Measurements from ENCODE around the gene TMEM187.

DNA sequence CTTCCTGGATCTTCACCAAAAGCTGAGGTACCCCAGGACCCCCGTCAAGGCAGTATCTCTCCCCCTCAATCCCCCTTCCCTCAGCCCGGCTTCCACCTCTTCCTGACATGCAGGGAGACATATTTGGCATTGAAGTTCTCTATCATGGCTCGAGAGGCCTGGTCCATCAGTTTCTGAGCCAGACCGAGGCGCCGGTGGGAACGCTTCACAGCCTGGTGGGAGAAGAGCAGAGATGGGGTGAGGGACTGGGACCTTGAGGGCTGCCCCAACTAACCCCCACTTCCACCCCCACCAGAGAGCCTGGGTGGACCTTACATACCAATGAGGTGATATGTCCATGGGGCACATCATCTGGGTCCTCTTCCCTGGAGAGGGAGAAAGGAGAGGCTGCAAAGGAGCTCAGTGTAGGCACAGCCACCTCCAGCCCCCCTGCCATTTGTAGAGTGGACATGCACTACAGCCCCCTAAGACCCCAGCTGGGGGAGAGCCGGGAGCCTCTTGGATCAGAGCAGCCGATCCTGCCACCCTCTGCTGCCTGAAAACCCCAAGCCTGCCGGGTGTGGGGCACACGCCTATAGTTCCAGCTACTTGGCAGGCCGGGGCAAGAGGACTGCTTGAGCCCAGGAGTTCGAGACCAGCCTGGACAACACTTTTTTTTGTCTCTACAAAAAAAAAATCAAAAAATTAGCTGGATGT lies 40.2 kb upstream of the TMEM187 start:
- TF ChIP-seq ESRRA (IDR thresholded peaks at IDR 0.05; ENCODE audit: low read length) (no peak), ELK1 (IDR thresholded peaks at IDR 0.05; ENCODE audit: low read depth, low read length) (no peak), CEBPB (IDR thresholded peaks at IDR 0.05; ENCODE audit: borderline replicate concordance in 1 of 2, low read depth in 2 of 2, low read length in 2 of 2) (no peak), YBX1 (IDR thresholded peaks at IDR 0.05) (no peak), FOS (IDR thresholded peaks at IDR 0.05; ENCODE audit: borderline replicate concordance, extremely low read depth, insufficient read length) (no peak)
- TF ChIP-seq, protein P1, sequence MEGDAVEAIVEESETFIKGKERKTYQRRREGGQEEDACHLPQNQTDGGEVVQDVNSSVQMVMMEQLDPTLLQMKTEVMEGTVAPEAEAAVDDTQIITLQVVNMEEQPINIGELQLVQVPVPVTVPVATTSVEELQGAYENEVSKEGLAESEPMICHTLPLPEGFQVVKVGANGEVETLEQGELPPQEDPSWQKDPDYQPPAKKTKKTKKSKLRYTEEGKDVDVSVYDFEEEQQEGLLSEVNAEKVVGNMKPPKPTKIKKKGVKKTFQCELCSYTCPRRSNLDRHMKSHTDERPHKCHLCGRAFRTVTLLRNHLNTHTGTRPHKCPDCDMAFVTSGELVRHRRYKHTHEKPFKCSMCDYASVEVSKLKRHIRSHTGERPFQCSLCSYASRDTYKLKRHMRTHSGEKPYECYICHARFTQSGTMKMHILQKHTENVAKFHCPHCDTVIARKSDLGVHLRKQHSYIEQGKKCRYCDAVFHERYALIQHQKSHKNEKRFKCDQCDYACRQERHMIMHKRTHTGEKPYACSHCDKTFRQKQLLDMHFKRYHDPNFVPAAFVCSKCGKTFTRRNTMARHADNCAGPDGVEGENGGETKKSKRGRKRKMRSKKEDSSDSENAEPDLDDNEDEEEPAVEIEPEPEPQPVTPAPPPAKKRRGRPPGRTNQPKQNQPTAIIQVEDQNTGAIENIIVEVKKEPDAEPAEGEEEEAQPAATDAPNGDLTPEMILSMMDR (IDR thresholded peaks at IDR 0.05 in 2 of 3, conservative IDR thresholded peaks at IDR 0.05 in 1 of 3; ENCODE audit: control insufficient read depth in 2 of 3, extremely low read depth in 1 of 3, insufficient read depth in 1 of 3, low read depth in 3 of 3, low read length in 3 of 3): no peak

Data from GM12878 (cell line).